HepG2 (cell line): Measurements from ENCODE around the gene PIEZO1. TPM values are rescaled to one million over a fixed set of nuclear protein-coding genes. Genes with fewer than 3 reads are reported as not detected.

Source experiments
- ERF ChIP-seq: IDR thresholded peaks from 2 replicates; pipeline ENCODE4 v1.6.1; 2018; ENCODE audit warnings: missing biosample characterization, missing genetic modification reagents
- GZF1 ChIP-seq: sonication (generic); formaldehyde crosslinking; IDR thresholded peaks from 2 replicates; pipeline ENCODE4 v1.5.1; 2020; ENCODE audit warnings: mild to moderate bottlenecking, missing genetic modification reagents
- HOXD1 ChIP-seq: sonication (generic); formaldehyde crosslinking; IDR thresholded peaks from 2 replicates; pipeline ENCODE4 v1.5.0; 2020; ENCODE audit warnings: missing genetic modification reagents
- IRF2 ChIP-seq: IDR thresholded peaks from 2 replicates; pipeline ENCODE4 v1.6.1; 2018; ENCODE audit warnings: missing genetic modification reagents, missing compliant biosample characterization
- MBNL3 ChIP-seq: fragments of 250-450 bp; sonication (Bioruptor Pico); conservative IDR thresholded peaks from 2 replicates; pipeline ENCODE4 v1.8.0; 2022; ENCODE audit warnings: mild to moderate bottlenecking, inconsistent platforms
- NFATC3 ChIP-seq: sonication (generic); formaldehyde crosslinking; IDR thresholded peaks from 2 replicates; pipeline ENCODE4 v1.5.1; 2020; ENCODE audit warnings: mild to moderate bottlenecking, missing genetic modification reagents
- NFKBIZ ChIP-seq: IDR thresholded peaks from 2 replicates; pipeline ENCODE4 v1.6.1; 2018; ENCODE audit warnings: missing genetic modification reagents, missing compliant biosample characterization
- PLRG1 ChIP-seq: fragments of 450-650 bp; conservative IDR thresholded peaks from 2 replicates; pipeline ENCODE4 v1.6.1; 2016
- POLR2AphosphoS5 ChIP-seq: IDR thresholded peaks from 2 replicates; pipeline ENCODE4 v1.6.1; 2012; ENCODE audit warnings: low read depth, low read length
- RXRB ChIP-seq: IDR thresholded peaks from 2 replicates; pipeline ENCODE4 v1.6.1; 2016; ENCODE audit warnings: borderline replicate concordance, missing genetic modification reagents, missing compliant biosample characterization
- SATB2 ChIP-seq: sonication (generic); formaldehyde crosslinking; IDR thresholded peaks from 2 replicates; pipeline ENCODE4 v1.5.0; 2020; ENCODE audit warnings: missing genetic modification reagents
- SMYD3 ChIP-seq: sonication (generic); formaldehyde crosslinking; IDR thresholded peaks from 2 replicates; pipeline ENCODE4 v1.8.1; 2023; ENCODE audit warnings: mild to moderate bottlenecking, missing genetic modification reagents
- SNRNP70 ChIP-seq: fragments of 200-400 bp; formaldehyde crosslinking; IDR thresholded peaks from 2 replicates; pipeline ENCODE4 v1.6.1; 2017; ENCODE audit warnings: mild to moderate bottlenecking, low read depth, low read length, moderate library complexity
- U2AF2 ChIP-seq: fragments of 200-400 bp; formaldehyde crosslinking; IDR thresholded peaks from 2 replicates; pipeline ENCODE4 v1.6.1; 2017; ENCODE audit warnings: low read depth, mild to moderate bottlenecking, low read length
- ZBTB7A ChIP-seq: sonication (generic); formaldehyde crosslinking; IDR thresholded peaks from 2 replicates; pipeline ENCODE4 v1.8.0; 2022; ENCODE audit warnings: mild to moderate bottlenecking, missing genetic modification reagents
- ZFP90 ChIP-seq: sonication (generic); formaldehyde crosslinking; IDR thresholded peaks from 2 replicates; pipeline ENCODE4 v1.8.0; 2022; ENCODE audit warnings: missing genetic modification reagents, mild to moderate bottlenecking, inconsistent platforms, borderline replicate concordance
- ZNF143 ChIP-seq: sonication (generic); formaldehyde crosslinking; IDR thresholded peaks from 2 replicates; pipeline ENCODE4 v1.4.0; 2020; ENCODE audit warnings: missing genetic modification reagents
- ZNF274 ChIP-seq: sonication (generic); formaldehyde crosslinking; IDR thresholded peaks from 2 replicates; pipeline ENCODE4 v1.5.1; 2020; ENCODE audit warnings: mild to moderate bottlenecking, missing genetic modification reagents
- ZNF350 ChIP-seq: sonication (generic); formaldehyde crosslinking; IDR thresholded peaks from 2 replicates; pipeline ENCODE4 v1.4.0; 2020; ENCODE audit warnings: mild to moderate bottlenecking, low read depth, missing genetic modification reagents, borderline replicate concordance
- ZNF570 ChIP-seq: sonication (generic); formaldehyde crosslinking; IDR thresholded peaks from 2 replicates; pipeline ENCODE4 v1.4.0; 2020; ENCODE audit warnings: mild to moderate bottlenecking, missing genetic modification reagents, borderline replicate concordance
- ZNF772 ChIP-seq: sonication (generic); formaldehyde crosslinking; IDR thresholded peaks from 2 replicates; pipeline ENCODE4 v1.5.0; 2020; ENCODE audit warnings: mild to moderate bottlenecking, missing genetic modification reagents
- ZNF782 ChIP-seq: sonication (generic); formaldehyde crosslinking; IDR thresholded peaks from 2 replicates; pipeline ENCODE4 v1.4.0; 2020; ENCODE audit warnings: missing genetic modification reagents, mild to moderate bottlenecking, borderline replicate concordance
- polyA plus RNA-seq, 8 experiments: library from polyadenylated mRNA; depleted of rRNA in 3 of 8; stranded (reverse) in 7 of 8; unstranded in 1 of 8; fragments of >200 nt; fragmentation: Illumina TruSeq in 4 of 8; extraction: Trizol in 4 of 8; gene quantifications; 2 replicates each; pipeline versions ENCODE4 v1.2.1 to v1.2.3, GENCODE V29; 2011 to 2016; ENCODE audit warnings: low read depth in 4 of 8, missing spikeins in 1 of 8, mixed read lengths in 1 of 8; ENCODE audit not compliant: insufficient read depth in 1 of 8
- total RNA-seq, 5 experiments: library from RNA; depleted of rRNA; stranded (reverse); fragments of >200 nt; fragmentation: Illumina TruSeq; extraction: Trizol; gene quantifications; 2 replicates each; pipeline ENCODE4 v1.2.3, GENCODE V29; 2016; ENCODE audit warnings: low read depth in 1 of 5
- TF ChIP-seq, protein P1 (sequence below): sonication (generic); formaldehyde crosslinking; IDR thresholded peaks from 2 replicates; pipeline ENCODE4 v1.8.1; 2023; ENCODE audit warnings: mild to moderate bottlenecking, missing genetic modification reagents, borderline replicate concordance
- TF ChIP-seq, protein P2 (sequence below): sonication (generic); formaldehyde crosslinking; conservative IDR thresholded peaks from 2 replicates; pipeline ENCODE4 v1.8.1; 2023; ENCODE audit warnings: missing genetic modification reagents
- TF ChIP-seq, protein P3 (sequence below): sonication (generic); formaldehyde crosslinking; IDR thresholded peaks from 2 replicates; pipeline ENCODE4 v1.5.0; 2020; ENCODE audit warnings: missing genetic modification reagents
- TF ChIP-seq, protein P4 (sequence below): sonication (generic); formaldehyde crosslinking; IDR thresholded peaks from 2 replicates; pipeline ENCODE4 v1.4.0; 2020; ENCODE audit warnings: missing genetic modification reagents
- TF ChIP-seq, protein P5 (sequence below): sonication (generic); formaldehyde crosslinking; IDR thresholded peaks from 2 replicates; pipeline ENCODE4 v1.4.0; 2020; ENCODE audit warnings: missing genetic modification reagents

Gene PIEZO1
- total and polyA plus RNA-seq, 2 of the 13 experiments (the other 11 are each of a cell fraction or from before 2014, with no cell fraction given): 67.9 to 85.0 TPM

- TF ChIP-seq ZNF772 (CRISPR knock-in tag) (no peak), SMYD3 (no peak), ZNF350 (CRISPR knock-in tag) (no peak), ZNF274 (CRISPR knock-in tag) (0 out of 2 replicates have a peak, but pooled peaks have one; percentile 65), NFATC3 (CRISPR knock-in tag) (no peak), SNRNP70 (no peak), IRF2 (CRISPR knock-in tag) (peak; percentile 75), RXRB (CRISPR knock-in tag) (no peak), ZNF143 (CRISPR knock-in tag) (no peak), ZBTB7A (CRISPR knock-in tag) (peak; percentile 73; the same call in 1 of the 2 replicates), NFKBIZ (no peak), POLR2AphosphoS5 (no peak), ZFP90 (CRISPR knock-in tag) (no peak), ZNF782 (CRISPR knock-in tag) (peak; percentile 73; the same call in 1 of the 2 replicates), ZNF570 (no peak), ERF (peak; percentile 49; the same call in 1 of the 2 replicates), GZF1 (no peak), MBNL3 (CRISPR knock-in tag) (no peak), U2AF2 (no peak), HOXD1 (no peak; the same call in 1 of the 2 replicates), PLRG1 (no peak), SATB2 (CRISPR knock-in tag) (no peak)
- TF ChIP-seq, protein P1, sequence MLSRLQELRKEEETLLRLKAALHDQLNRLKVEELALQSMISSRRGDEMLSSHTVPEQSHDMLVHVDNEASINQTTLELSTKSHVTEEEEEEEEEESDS (CRISPR knock-in tag): no peak
- TF ChIP-seq, protein P2, sequence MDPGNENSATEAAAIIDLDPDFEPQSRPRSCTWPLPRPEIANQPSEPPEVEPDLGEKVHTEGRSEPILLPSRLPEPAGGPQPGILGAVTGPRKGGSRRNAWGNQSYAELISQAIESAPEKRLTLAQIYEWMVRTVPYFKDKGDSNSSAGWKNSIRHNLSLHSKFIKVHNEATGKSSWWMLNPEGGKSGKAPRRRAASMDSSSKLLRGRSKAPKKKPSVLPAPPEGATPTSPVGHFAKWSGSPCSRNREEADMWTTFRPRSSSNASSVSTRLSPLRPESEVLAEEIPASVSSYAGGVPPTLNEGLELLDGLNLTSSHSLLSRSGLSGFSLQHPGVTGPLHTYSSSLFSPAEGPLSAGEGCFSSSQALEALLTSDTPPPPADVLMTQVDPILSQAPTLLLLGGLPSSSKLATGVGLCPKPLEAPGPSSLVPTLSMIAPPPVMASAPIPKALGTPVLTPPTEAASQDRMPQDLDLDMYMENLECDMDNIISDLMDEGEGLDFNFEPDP (CRISPR knock-in tag): no peak
- TF ChIP-seq, protein P3, sequence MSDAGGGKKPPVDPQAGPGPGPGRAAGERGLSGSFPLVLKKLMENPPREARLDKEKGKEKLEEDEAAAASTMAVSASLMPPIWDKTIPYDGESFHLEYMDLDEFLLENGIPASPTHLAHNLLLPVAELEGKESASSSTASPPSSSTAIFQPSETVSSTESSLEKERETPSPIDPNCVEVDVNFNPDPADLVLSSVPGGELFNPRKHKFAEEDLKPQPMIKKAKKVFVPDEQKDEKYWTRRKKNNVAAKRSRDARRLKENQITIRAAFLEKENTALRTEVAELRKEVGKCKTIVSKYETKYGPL: no peak
- TF ChIP-seq, protein P4, sequence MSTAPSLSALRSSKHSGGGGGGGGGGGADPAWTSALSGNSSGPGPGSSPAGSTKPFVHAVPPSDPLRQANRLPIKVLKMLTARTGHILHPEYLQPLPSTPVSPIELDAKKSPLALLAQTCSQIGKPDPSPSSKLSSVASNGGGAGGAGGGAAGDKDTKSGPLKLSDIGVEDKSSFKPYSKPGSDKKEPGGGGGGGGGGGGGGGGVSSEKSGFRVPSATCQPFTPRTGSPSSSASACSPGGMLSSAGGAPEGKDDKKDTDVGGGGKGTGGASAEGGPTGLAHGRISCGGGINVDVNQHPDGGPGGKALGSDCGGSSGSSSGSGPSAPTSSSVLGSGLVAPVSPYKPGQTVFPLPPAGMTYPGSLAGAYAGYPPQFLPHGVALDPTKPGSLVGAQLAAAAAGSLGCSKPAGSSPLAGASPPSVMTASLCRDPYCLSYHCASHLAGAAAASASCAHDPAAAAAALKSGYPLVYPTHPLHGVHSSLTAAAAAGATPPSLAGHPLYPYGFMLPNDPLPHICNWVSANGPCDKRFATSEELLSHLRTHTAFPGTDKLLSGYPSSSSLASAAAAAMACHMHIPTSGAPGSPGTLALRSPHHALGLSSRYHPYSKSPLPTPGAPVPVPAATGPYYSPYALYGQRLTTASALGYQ: no peak; the same call in 1 of the 2 replicates
- TF ChIP-seq, protein P5, sequence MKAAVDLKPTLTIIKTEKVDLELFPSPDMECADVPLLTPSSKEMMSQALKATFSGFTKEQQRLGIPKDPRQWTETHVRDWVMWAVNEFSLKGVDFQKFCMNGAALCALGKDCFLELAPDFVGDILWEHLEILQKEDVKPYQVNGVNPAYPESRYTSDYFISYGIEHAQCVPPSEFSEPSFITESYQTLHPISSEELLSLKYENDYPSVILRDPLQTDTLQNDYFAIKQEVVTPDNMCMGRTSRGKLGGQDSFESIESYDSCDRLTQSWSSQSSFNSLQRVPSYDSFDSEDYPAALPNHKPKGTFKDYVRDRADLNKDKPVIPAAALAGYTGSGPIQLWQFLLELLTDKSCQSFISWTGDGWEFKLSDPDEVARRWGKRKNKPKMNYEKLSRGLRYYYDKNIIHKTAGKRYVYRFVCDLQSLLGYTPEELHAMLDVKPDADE (CRISPR knock-in tag): no peak
Observed at GRCh38 chr16:88737298-88738150, 47.5 kb downstream of the PIEZO1 start (continued).
